Diencephalon (tissue), 1 donor: ENCODE data around the gene UBE2E1. TPM values are rescaled to one million over a fixed set of nuclear protein-coding genes. Genes with fewer than 3 reads are reported as not detected.

ENCODE experiments used
- total RNA-seq: library from RNA; depleted of rRNA; stranded (reverse); fragments of >200 nt; gene quantifications from one replicate; pipeline ENCODE4 v1.2.3, GENCODE V29; 2014

UBE2E1 gene
- 94.8 TPM for total RNA-seq

GRCh38 chr3:23805633-23806533 lies at the start of gene UBE2E1:
TSS of gene UBE2E1 (plus strand) at chr3:23805955. CDS start at chr3:23807270, 1,315 bp downstream.

GRCh38 chr3:23916886-23917678 lies 111.3 kb downstream of the UBE2E1 start, which contains the start of the genes NKIRAS1 and RPL15:
TSS of gene NKIRAS1 (minus strand) at chr3:23916990. CDS start at chr3:23910904, 6,086 bp downstream.
TSS of gene RPL15 (plus strand) at chr3:23917132. CDS start at chr3:23917860, 728 bp downstream.

Other genes with a start within 250 kb of the UBE2E1 start
- 51.4 TPM for gene NKIRAS1, start 111.0 kb downstream of the UBE2E1 start, total RNA-seq
- gene RPL15, start 111.2 kb downstream of the UBE2E1 start, total RNA-seq: 2,167 TPM
- gene NR1D2, start 139.3 kb downstream of the UBE2E1 start, total RNA-seq: 51.9 TPM